ENCODE results near the gene GGA3. TPM values are rescaled to one million over a fixed set of nuclear protein-coding genes. Genes with fewer than 3 reads are reported as not detected.

The GGA3 gene
- polyA plus RNA-seq, 2 of the 4 experiments (the other 2 are of a cell fraction) = 35.8 to 43.6 TPM

GRCh38 chr17:75249564-75249963 lies 11.8 kb downstream of the GGA3 start:
- H3K4me3 ChIP-seq = no peak overlapping the region
- H3K4me2 ChIP-seq = no peak overlapping the region
- ChIA-PET CTCF (interaction anchor here (0.9 to 7.3 kb wide), 7 partner anchors 12 to 384 kb away, joined by 3 to 112 read pairs (median 4); no protein-coding TSS in a partner anchor), POLR2A (interaction anchor here (1.1 kb wide), 1 partner anchor 12 kb away, joined by 4 read pairs; the partner anchor contains the start of genes GGA3 and MRPS7)
- no peaks in the 10 kb centered on the region for H3K4me1 ChIP-seq
- FAIRE-seq (no peak), DNase-seq (ENCODE audit: low read depth in 1 of 2, low spot score in 1 of 2) (no peak), ATAC-seq (no peak)
- no peak overlapping the region for H3K27ac ChIP-seq
- WGBS (ENCODE audit: missing lambda C conversion rate) = 79% methylated on average over 4 of the region's 4 CpGs
- no peaks in the 10 kb centered on the region for H3K9me3 ChIP-seq
- TF ChIP-seq MYC (IDR thresholded peaks at IDR 0.05; ENCODE audit: borderline replicate concordance, low read length) = no peak
- no peak for TF ChIP-seq MAX (IDR thresholded peaks at IDR 0.05)
- TF ChIP-seq HOXB13 (CRISPR knock-in tag; IDR thresholded peaks at IDR 0.05; ENCODE audit: low read depth) = no peak

- H3K4me2 ChIP-seq = no peak overlapping the region
- CTCF ChIA-PET = interaction anchor here (0.6 to 7.3 kb wide), 10 partner anchors 8 to 189 kb away, joined by 3 to 112 read pairs (median 6); partner anchors contain the start of genes GGA3, MIF4GD and MRPS7
- ATAC-seq (no peak), FAIRE-seq (no peak), DNase-seq (ENCODE audit: low read depth in 1 of 2, low spot score in 1 of 2) (no peak)
- no peak for TF ChIP-seq USF2 (IDR thresholded peaks at IDR 0.05)
- no peak for TF ChIP-seq KDM1A (IDR thresholded peaks at IDR 0.05; ENCODE audit: low read depth)
- TF ChIP-seq FOSB (CRISPR knock-in tag; IDR thresholded peaks at IDR 0.05) = no peak
- no peak for TF ChIP-seq SREBF2 (IDR thresholded peaks at IDR 0.05)
- TF ChIP-seq RAD21 (conservative IDR thresholded peaks at IDR 0.05 in 1 of 2, IDR thresholded peaks at IDR 0.05 in 1 of 2) = no peak
- TF ChIP-seq ZSCAN20 (CRISPR knock-in tag; IDR thresholded peaks at IDR 0.05) = no peak
- TF ChIP-seq FOXS1 (CRISPR knock-in tag; IDR thresholded peaks at IDR 0.05) = no peak
- TF ChIP-seq CBX8 (IDR thresholded peaks at IDR 0.05) = no peak
- TF ChIP-seq HOXA7 (CRISPR knock-in tag; IDR thresholded peaks at IDR 0.05) = no peak
- TF ChIP-seq ZFP36 (IDR thresholded peaks at IDR 0.05; ENCODE audit: borderline replicate concordance, partially characterized antibody) = no peak
- no peaks in the 10 kb centered on the region for H3K4me1 ChIP-seq
- 92% methylated on average over 12 of the region's 12 CpGs for WGBS (ENCODE audit: missing lambda C conversion rate)
- H3K27ac ChIP-seq = no peak overlapping the region
- no peaks in the 10 kb centered on the region for H3K9me3 ChIP-seq
- POLR2A ChIA-PET = interaction anchor here (0.7 kb wide), 1 partner anchor 137 kb away, joined by 5 read pairs; no protein-coding TSS in a partner anchor
- H3K4me3 ChIP-seq = no peak overlapping the region
These were observed 15.0 kb downstream of the GGA3 start for GRCh38 chr17:75246404-75246803.

- no peak for ATAC-seq
- no peak for FAIRE-seq
- Histone ChIP-seq H3K4me1 (0 out of 3 replicates have a peak, but pooled peaks cover 6% of the 10 kb centered on the region), H3K4me3 (no peak overlapping the region), H3K27ac (no peak overlapping the region), H3K4me2 (no peak overlapping the region), H3K9me3 (no peaks in the 10 kb centered on the region)
- DNase-seq (ENCODE audit: low read depth in 1 of 2, low spot score in 1 of 2) = no peak
- 90% methylated on average over 6 of the region's 6 CpGs for WGBS (ENCODE audit: missing lambda C conversion rate)
- ChIA-PET POLR2A (no interaction called here), CTCF (interaction anchor here (1.1 to 9.3 kb wide), 5 partner anchors 18 to 167 kb away, joined by 3 to 223 read pairs (median 5); partner anchors contain the start of gene MIF4GD)
- TF ChIP-seq FOSL2 (IDR thresholded peaks at IDR 0.05) (no peak), FOSL2 (CRISPR knock-in tag; IDR thresholded peaks at IDR 0.05) (no peak), RNF2 (IDR thresholded peaks at IDR 0.05; ENCODE audit: borderline replicate concordance, low read depth) (no peak), TP53 (CRISPR knock-in tag; IDR thresholded peaks at IDR 0.05) (no peak), ZSCAN20 (CRISPR knock-in tag; IDR thresholded peaks at IDR 0.05) (no peak), EHMT2 (IDR thresholded peaks at IDR 0.05; ENCODE audit: low read depth) (no peak), ZFP36 (IDR thresholded peaks at IDR 0.05; ENCODE audit: borderline replicate concordance, partially characterized antibody) (no peak), REST (IDR thresholded peaks at IDR 0.05) (no peak), EP300 (IDR thresholded peaks at IDR 0.05) (no peak), CHD2 (IDR thresholded peaks at IDR 0.05; ENCODE audit: low read length, partially characterized antibody) (no peak), HES2 (IDR thresholded peaks at IDR 0.05) (no peak), EHF (CRISPR knock-in tag; IDR thresholded peaks at IDR 0.05) (no peak), KDM5A (IDR thresholded peaks at IDR 0.05) (no peak), ATOH8 (CRISPR knock-in tag; IDR thresholded peaks at IDR 0.05; ENCODE audit: low read depth) (no peak), HOXB13 (CRISPR knock-in tag; IDR thresholded peaks at IDR 0.05; ENCODE audit: low read depth) (no peak), SMC3 (IDR thresholded peaks at IDR 0.05) (no peak), PBX3 (IDR thresholded peaks at IDR 0.05) (no peak), CHD4 (IDR thresholded peaks at IDR 0.05; ENCODE audit: borderline replicate concordance) (no peak)
These were observed 16.4 kb downstream of the GGA3 start for GRCh38 chr17:75245011-75245410.

All from A549 (cell line).